ENCODE results near the gene GAS2. TPM values are rescaled to one million over a fixed set of nuclear protein-coding genes. Genes with fewer than 3 reads are reported as not detected.

Gene GAS2
- total and polyA plus RNA-seq, 2 donors (not counting 1 experiment from before 2014, with no cell fraction given) = 0.27 to 1.2 TPM

DNA sequence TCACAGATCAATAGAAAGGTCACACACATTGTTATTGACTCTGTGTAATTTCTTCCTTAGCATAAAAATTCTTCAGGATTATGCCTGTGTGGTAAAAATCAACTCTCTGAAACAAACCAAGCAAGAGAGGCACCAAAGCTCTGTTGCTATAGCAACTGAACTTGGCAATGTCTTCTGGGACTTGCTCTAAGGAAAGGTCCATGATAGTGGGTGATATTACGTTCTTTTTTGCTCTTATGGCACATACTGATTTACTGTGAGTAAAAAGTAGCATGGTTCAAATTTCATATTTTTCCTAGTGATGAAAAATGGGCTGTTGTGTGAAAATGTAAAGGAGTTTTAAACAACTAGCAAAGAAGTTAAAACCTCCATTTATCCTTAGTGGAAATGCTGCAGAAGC, 96.8 kb downstream of the GAS2 start:
- Histone ChIP-seq H3K4me1 (ENCODE audit: control insufficient read depth, extremely low read depth, insufficient read depth, low read length) (no peaks in the 10 kb centered on the region), H3K27ac (ENCODE audit: insufficient read depth, low read length) (no peak overlapping the region), H3K9me3 (ENCODE audit: control insufficient read depth, insufficient read depth, low read depth, low read length) (no peaks in the 10 kb centered on the region), H3K4me3 (replicated peaks in 1 of 4; ENCODE audit: control extremely low read depth in 1 of 4, insufficient read depth in 1 of 4, low read depth in 3 of 4, low read length in 4 of 4) (no peak overlapping the region), H3K36me3 (ENCODE audit: control insufficient read depth, insufficient read depth, low read length) (no peaks in the 10 kb centered on the region), H3K79me2 (ENCODE audit: control insufficient read depth, insufficient read depth, low read length) (no peaks in the 10 kb centered on the region), H4K20me1 (ENCODE audit: control insufficient read depth, extremely low read depth, insufficient read depth, low read length) (no peaks in the 10 kb centered on the region), H3K27me3 (ENCODE audit: control insufficient read depth, insufficient read depth, low read length) (no peaks in the 10 kb centered on the region), H2AFZ (ENCODE audit: low read length) (no peak overlapping the region), H3K9ac (ENCODE audit: insufficient read depth, low read length) (no peak overlapping the region), H3K4me2 (ENCODE audit: extremely low read depth, insufficient read depth, low read length) (no peak overlapping the region)
- TF ChIP-seq EZH2 (IDR thresholded peaks at IDR 0.05; ENCODE audit: low read length, missing control alignments) = no peak
- TF ChIP-seq, protein P1, sequence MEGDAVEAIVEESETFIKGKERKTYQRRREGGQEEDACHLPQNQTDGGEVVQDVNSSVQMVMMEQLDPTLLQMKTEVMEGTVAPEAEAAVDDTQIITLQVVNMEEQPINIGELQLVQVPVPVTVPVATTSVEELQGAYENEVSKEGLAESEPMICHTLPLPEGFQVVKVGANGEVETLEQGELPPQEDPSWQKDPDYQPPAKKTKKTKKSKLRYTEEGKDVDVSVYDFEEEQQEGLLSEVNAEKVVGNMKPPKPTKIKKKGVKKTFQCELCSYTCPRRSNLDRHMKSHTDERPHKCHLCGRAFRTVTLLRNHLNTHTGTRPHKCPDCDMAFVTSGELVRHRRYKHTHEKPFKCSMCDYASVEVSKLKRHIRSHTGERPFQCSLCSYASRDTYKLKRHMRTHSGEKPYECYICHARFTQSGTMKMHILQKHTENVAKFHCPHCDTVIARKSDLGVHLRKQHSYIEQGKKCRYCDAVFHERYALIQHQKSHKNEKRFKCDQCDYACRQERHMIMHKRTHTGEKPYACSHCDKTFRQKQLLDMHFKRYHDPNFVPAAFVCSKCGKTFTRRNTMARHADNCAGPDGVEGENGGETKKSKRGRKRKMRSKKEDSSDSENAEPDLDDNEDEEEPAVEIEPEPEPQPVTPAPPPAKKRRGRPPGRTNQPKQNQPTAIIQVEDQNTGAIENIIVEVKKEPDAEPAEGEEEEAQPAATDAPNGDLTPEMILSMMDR (conservative IDR thresholded peaks at IDR 0.05 in 1 of 2, IDR thresholded peaks at IDR 0.05 in 1 of 2; ENCODE audit: low read depth in 1 of 2, low read length in 2 of 2) = no peak
- DNase-seq (ENCODE audit: low read depth in 2 of 2) = no peak

DNA sequence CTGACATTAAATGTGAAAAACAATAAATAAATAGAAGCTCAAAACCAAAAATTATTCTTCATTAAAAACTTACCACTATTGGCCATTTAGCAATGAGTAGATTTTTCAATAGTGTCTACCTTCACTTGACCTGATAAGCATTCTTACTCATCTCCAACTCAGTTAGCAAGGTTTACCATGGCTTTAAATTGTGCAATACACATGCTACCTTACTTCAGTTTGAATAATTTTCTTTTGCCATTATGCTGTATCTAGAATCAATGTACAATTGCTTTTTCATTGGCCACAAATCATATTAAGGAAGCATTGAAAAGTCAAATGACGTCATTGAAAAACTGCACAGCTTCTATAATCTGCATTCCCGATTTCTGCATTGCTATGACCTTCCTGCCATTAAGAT, 98.3 kb downstream of the GAS2 start:
- H3K4me1 ChIP-seq (ENCODE audit: control insufficient read depth, extremely low read depth, insufficient read depth, low read length) = no peaks in the 10 kb centered on the region
- no peak overlapping the region for H2AFZ ChIP-seq (ENCODE audit: low read length)
- DNase-seq (ENCODE audit: low read depth in 2 of 2) = no peak
- no peak overlapping the region for H3K27ac ChIP-seq (ENCODE audit: insufficient read depth, low read length)
- no peak overlapping the region for H3K9ac ChIP-seq (ENCODE audit: insufficient read depth, low read length)
- H3K79me2 ChIP-seq (ENCODE audit: control insufficient read depth, insufficient read depth, low read length) = no peaks in the 10 kb centered on the region
- H3K9me3 ChIP-seq (ENCODE audit: control insufficient read depth, insufficient read depth, low read depth, low read length) = no peaks in the 10 kb centered on the region
- no peak overlapping the region for H3K4me2 ChIP-seq (ENCODE audit: extremely low read depth, insufficient read depth, low read length)
- TF ChIP-seq, protein P1 (conservative IDR thresholded peaks at IDR 0.05 in 1 of 2, IDR thresholded peaks at IDR 0.05 in 1 of 2; ENCODE audit: low read depth in 1 of 2, low read length in 2 of 2) = no peak
- TF ChIP-seq EZH2 (IDR thresholded peaks at IDR 0.05; ENCODE audit: low read length, missing control alignments) = no peak
- H3K27me3 ChIP-seq (ENCODE audit: control insufficient read depth, insufficient read depth, low read length) = no peaks in the 10 kb centered on the region
- H3K4me3 ChIP-seq (replicated peaks in 1 of 4; ENCODE audit: control extremely low read depth in 1 of 4, insufficient read depth in 1 of 4, low read depth in 3 of 4, low read length in 4 of 4) = no peak overlapping the region
- no peaks in the 10 kb centered on the region for H3K36me3 ChIP-seq (ENCODE audit: control insufficient read depth, insufficient read depth, low read length)
- H4K20me1 ChIP-seq (ENCODE audit: control insufficient read depth, extremely low read depth, insufficient read depth, low read length) = no peaks in the 10 kb centered on the region

DNA sequence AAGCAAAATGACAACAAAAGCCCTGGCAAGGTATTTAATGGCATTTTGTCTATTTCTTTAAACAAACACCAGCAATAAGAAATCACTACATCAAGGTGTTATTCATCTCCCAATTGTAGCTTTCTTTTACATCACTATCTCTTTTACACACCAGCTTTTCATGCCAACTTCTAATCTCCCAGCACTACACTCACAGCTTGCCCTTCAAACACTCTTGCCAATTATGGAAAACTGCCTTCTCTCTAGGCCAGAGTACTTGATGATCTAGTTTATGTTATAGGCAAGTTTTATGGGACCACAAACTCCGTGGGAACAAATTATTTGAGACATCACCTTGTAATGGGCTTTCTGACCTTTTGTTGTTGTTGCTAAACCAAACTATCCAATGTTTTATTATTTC, 101.9 kb downstream of the GAS2 start:
- TF ChIP-seq, protein P1 (conservative IDR thresholded peaks at IDR 0.05 in 1 of 2, IDR thresholded peaks at IDR 0.05 in 1 of 2; ENCODE audit: low read depth in 1 of 2, low read length in 2 of 2) = no peak
- TF ChIP-seq EZH2 (IDR thresholded peaks at IDR 0.05; ENCODE audit: low read length, missing control alignments) = no peak
- Histone ChIP-seq H3K4me2 (ENCODE audit: extremely low read depth, insufficient read depth, low read length) (no peak overlapping the region), H3K4me1 (ENCODE audit: control insufficient read depth, extremely low read depth, insufficient read depth, low read length) (no peaks in the 10 kb centered on the region), H3K4me3 (replicated peaks in 1 of 4; ENCODE audit: control extremely low read depth in 1 of 4, insufficient read depth in 1 of 4, low read depth in 3 of 4, low read length in 4 of 4) (no peak overlapping the region), H3K27ac (ENCODE audit: insufficient read depth, low read length) (no peak overlapping the region), H3K36me3 (ENCODE audit: control insufficient read depth, insufficient read depth, low read length) (no peaks in the 10 kb centered on the region), H3K9ac (ENCODE audit: insufficient read depth, low read length) (no peak overlapping the region), H3K9me3 (ENCODE audit: control insufficient read depth, insufficient read depth, low read depth, low read length) (no peaks in the 10 kb centered on the region), H3K27me3 (ENCODE audit: control insufficient read depth, insufficient read depth, low read length) (no peaks in the 10 kb centered on the region), H4K20me1 (ENCODE audit: control insufficient read depth, extremely low read depth, insufficient read depth, low read length) (no peaks in the 10 kb centered on the region), H3K79me2 (ENCODE audit: control insufficient read depth, insufficient read depth, low read length) (no peaks in the 10 kb centered on the region), H2AFZ (ENCODE audit: low read length) (no peak overlapping the region)
- no peak for DNase-seq (ENCODE audit: low read depth in 2 of 2)

Measured in fibroblast of lung (primary cell).